Placental pericyte (primary cell): ENCODE data around the gene CHID1. TPM values are rescaled to one million over a fixed set of nuclear protein-coding genes. Genes with fewer than 3 reads are reported as not detected.

Source experiments
- small RNA-seq: library from RNA; depleted of rRNA; stranded (forward); fragments of <200 nt; gene quantifications from one replicate; pipeline ENCODE3, GENCODE V24; 2012; ENCODE audit warnings: low replicate concordance
- total RNA-seq: library from RNA; depleted of rRNA; stranded (reverse); fragments of >200 nt; gene quantifications from 2 replicates; pipeline ENCODE4 v1.2.3, GENCODE V29; 2012

The CHID1 gene
- total RNA-seq, result 49.0 and 71.1 TPM in 2 replicates

GRCh38 chr11:910589-911030, at the start of gene CHID1:
TSS of gene CHID1 (minus strand) at chr11:910810. CDS start at chr11:904816, 5,994 bp downstream.

GRCh38 chr11:925496-926301, 15.1 kb upstream of the CHID1 start, which contains the start of gene AP2A2:
TSS of gene AP2A2 (plus strand) at chr11:925870. CDS start at chr11:926022, 152 bp downstream.

GRCh38 chr11:842370-843002, 68.1 kb downstream of the CHID1 start, which contains the start of the genes POLR2L and TSPAN4:
TSS of gene POLR2L (minus strand) at chr11:842529. CDS start at chr11:842508, 21 bp downstream.
TSS of gene TSPAN4 (plus strand) at chr11:842852. CDS start at chr11:850305, 7,453 bp downstream.

GRCh38 chr11:832529-833113, 78.0 kb downstream of the CHID1 start, which contains the start of gene CD151:
TSS of gene CD151 (plus strand) at chr11:832952. CDS start at chr11:836070, 3,118 bp downstream.

GRCh38 chr11:827897-828192, 82.8 kb downstream of the CHID1 start, which contains the start of gene CRACR2B:
TSS of gene CRACR2B (plus strand) at chr11:827919. CDS start at chr11:828608, 689 bp downstream.

GRCh38 chr11:818396-819128, 92.0 kb downstream of the CHID1 start, which contains the start of gene PNPLA2:
TSS of gene PNPLA2 (plus strand) at chr11:818914. CDS start at chr11:819719, 805 bp downstream.

Small RNAs within 50 kb of the gene (small RNA-seq; reads per million reads assigned to genes)
- not detected for gene RNU6-1025P

Other genes with a start within 250 kb of the CHID1 start
- gene DEAF1, start 215.6 kb downstream of the CHID1 start, total RNA-seq, result 29.1 and 39.2 TPM in 2 replicates
- 7.0 and 14.6 TPM in 2 replicates for gene TMEM80, start 215.0 kb downstream of the CHID1 start, total RNA-seq
- 51.4 and 51.7 TPM in 2 replicates for gene EPS8L2, start 204.6 kb downstream of the CHID1 start, total RNA-seq
- 213 and 250 TPM in 2 replicates for gene TALDO1, start 163.3 kb downstream of the CHID1 start, total RNA-seq
- 39.9 and 53.8 TPM in 2 replicates for gene GATD1, start 133.3 kb downstream of the CHID1 start, total RNA-seq
- 0.22 and 1.4 TPM in 2 replicates for gene CEND1, start 120.7 kb downstream of the CHID1 start, total RNA-seq
- gene SLC25A22, start 112.5 kb downstream of the CHID1 start, total RNA-seq, result 11.2 and 23.0 TPM in 2 replicates
- gene PIDD1, start 105.6 kb downstream of the CHID1 start, total RNA-seq, result 8.1 and 8.6 TPM in 2 replicates
- gene RPLP2, start 100.8 kb downstream of the CHID1 start, total RNA-seq, result 123 and 310 TPM in 2 replicates
- gene PNPLA2, start 91.9 kb downstream of the CHID1 start, total RNA-seq, result 24.9 and 51.9 TPM in 2 replicates
- 0.66 and 1.4 TPM in 2 replicates for gene CRACR2B, start 82.9 kb downstream of the CHID1 start, total RNA-seq
- 283 and 431 TPM in 2 replicates for gene CD151, start 77.9 kb downstream of the CHID1 start, total RNA-seq
- 55.6 and 107 TPM in 2 replicates for gene POLR2L, start 68.3 kb downstream of the CHID1 start, total RNA-seq
- gene TSPAN4, start 68.0 kb downstream of the CHID1 start, total RNA-seq, result 186 and 224 TPM in 2 replicates
- 49.9 and 61.4 TPM in 2 replicates for gene AP2A2, start 15.1 kb upstream of the CHID1 start, total RNA-seq
- not detected in 2 replicates for gene MUC6, start 125.9 kb upstream of the CHID1 start, total RNA-seq
- gene MUC2, start 164.1 kb upstream of the CHID1 start, total RNA-seq, result not detected in 2 replicates
- gene MUC5AC, start 247.1 kb upstream of the CHID1 start, total RNA-seq, result not detected in 2 replicates